ENCODE results near the gene UBTD1.

DNA sequence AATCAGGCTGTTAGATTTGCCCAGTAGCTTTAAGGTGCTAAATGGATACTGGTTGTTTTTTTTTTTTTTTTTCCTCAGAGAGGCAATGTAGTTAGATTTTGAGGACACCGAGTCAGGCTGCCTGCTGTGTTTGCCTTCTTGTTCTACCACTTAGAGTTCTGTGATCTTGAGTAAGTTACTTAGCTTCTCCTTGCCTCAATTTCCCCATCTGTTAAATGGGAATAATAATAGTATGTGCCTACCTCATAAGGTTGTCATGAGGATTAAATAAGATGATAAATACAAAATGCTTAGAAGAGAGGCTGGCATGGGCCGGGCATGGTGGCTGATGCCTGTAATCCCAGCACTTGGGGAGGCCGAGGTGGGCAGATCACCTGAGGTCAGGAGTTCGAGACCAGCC lies 120.0 kb downstream of the UBTD1 start:
- TF ChIP-seq, protein P1, sequence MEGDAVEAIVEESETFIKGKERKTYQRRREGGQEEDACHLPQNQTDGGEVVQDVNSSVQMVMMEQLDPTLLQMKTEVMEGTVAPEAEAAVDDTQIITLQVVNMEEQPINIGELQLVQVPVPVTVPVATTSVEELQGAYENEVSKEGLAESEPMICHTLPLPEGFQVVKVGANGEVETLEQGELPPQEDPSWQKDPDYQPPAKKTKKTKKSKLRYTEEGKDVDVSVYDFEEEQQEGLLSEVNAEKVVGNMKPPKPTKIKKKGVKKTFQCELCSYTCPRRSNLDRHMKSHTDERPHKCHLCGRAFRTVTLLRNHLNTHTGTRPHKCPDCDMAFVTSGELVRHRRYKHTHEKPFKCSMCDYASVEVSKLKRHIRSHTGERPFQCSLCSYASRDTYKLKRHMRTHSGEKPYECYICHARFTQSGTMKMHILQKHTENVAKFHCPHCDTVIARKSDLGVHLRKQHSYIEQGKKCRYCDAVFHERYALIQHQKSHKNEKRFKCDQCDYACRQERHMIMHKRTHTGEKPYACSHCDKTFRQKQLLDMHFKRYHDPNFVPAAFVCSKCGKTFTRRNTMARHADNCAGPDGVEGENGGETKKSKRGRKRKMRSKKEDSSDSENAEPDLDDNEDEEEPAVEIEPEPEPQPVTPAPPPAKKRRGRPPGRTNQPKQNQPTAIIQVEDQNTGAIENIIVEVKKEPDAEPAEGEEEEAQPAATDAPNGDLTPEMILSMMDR (IDR thresholded peaks at IDR 0.05), result no peak
- no peak for TF ChIP-seq POLR2A (IDR thresholded peaks at IDR 0.05)
- no peak for TF ChIP-seq POLR2AphosphoS5 (IDR thresholded peaks at IDR 0.05)
- TF ChIP-seq EP300 (IDR thresholded peaks at IDR 0.05), result no peak
